Mesodermal cell (in vitro differentiated cells): ENCODE measurements around the gene ATP6V0D1.
"Not testable (repeated sequence)": the region's sequence is repeated elsewhere in the genome, so short reads cannot be mapped to it uniquely, and the experiment has no call there.

Experiments used
- H3K27ac ChIP-seq: 2 replicates; pipeline ENCODE4 v1.7.0; 2013; ENCODE audit warnings: mild to moderate bottlenecking, low read depth, low read length, moderate library complexity; ENCODE audit not compliant: severe bottlenecking
- H3K36me3 ChIP-seq: 2 replicates; pipeline ENCODE4 v1.7.1; 2013; ENCODE audit warnings: mild to moderate bottlenecking, low read length, moderate library complexity; ENCODE audit not compliant: control insufficient read depth, insufficient read depth
- H3K4me1 ChIP-seq: one replicate; pipeline ENCODE4 v1.7.1; 2013; ENCODE audit warnings: mild to moderate bottlenecking, low read length; ENCODE audit not compliant: insufficient read depth, control insufficient read depth, poor library complexity, severe bottlenecking
- H3K4me3 ChIP-seq: 2 replicates; pipeline ENCODE4 v1.7.0; 2013; ENCODE audit warnings: low read length, control low read depth, mild to moderate bottlenecking; ENCODE audit not compliant: insufficient read depth, poor library complexity, severe bottlenecking; ENCODE audit errors: extremely low read depth
- H3K9me3 ChIP-seq: 2 replicates; pipeline ENCODE4 v1.7.1; 2013; ENCODE audit warnings: mild to moderate bottlenecking, low read length, moderate library complexity; ENCODE audit not compliant: control insufficient read depth
- WGBS, 2 experiments: methylation state at CpG; one replicate each; pipeline ENCODE4 v1.1.5; 2013; ENCODE audit warnings: missing lambda C conversion rate in 2 of 2; ENCODE audit not compliant: insufficient coverage in 2 of 2; 5-methylcytosine and 5-hydroxymethylcytosine counted together

The ATP6V0D1 gene

DNA sequence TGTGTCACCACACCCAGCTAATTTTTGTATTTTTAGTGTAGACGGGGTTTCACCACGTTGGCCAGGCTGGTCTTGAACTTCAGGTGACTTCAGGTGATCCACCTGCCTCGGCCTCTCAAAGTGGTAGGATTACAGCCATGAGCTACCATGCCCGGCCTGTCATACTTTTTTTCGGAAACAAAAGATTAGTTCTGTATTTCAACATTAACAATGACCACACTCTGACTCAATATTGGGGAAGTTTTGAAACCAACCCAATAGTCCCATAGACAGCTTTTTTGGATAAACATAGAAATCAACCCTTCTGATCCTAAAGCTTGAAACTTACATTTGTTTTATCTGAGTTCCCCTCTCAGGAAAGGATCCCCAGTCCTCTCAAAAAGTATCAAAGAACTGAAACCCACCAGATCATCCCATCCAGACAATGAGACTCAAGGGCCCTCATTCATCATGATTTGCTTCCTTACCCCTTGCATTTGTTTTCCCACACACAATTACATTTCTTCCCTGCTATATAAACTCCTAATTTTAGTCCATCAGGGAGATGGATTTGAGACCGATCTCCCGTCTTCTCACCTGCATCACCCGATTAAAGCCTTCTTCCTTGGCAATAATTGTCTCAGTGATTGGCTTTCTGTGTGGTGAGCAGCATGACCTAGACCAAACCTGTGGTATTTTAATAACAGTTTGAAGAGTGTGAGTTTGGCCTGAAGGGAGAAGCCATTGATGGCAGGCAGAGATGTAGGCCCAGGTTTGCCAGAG lies 9.6 kb upstream of the ATP6V0D1 start:
- no peaks in the 10 kb centered on the region for H3K36me3 ChIP-seq
- peaks cover 6% of the 10 kb centered on the region for H3K9me3 ChIP-seq
- WGBS, 2 experiments: 91 to 99% methylated on average over 5 to 8 of the region's 8 CpGs
- H3K27ac ChIP-seq: no peak overlapping the region
- peaks cover 11% of the 10 kb centered on the region for H3K4me1 ChIP-seq
- no peak overlapping the region for H3K4me3 ChIP-seq

GRCh38 chr16:67489401-67490083 lies 8.6 kb upstream of the ATP6V0D1 start:
- whole genome bisulfite sequencing, 2 experiments: 78 to 96% methylated on average over 3 to 4 of the region's 4 CpGs
- H3K4me3 ChIP-seq: no peak overlapping the region
- H3K36me3 ChIP-seq: no peaks in the 10 kb centered on the region
- H3K4me1 ChIP-seq: peaks cover 11% of the 10 kb centered on the region
- peaks cover 6% of the 10 kb centered on the region for H3K9me3 ChIP-seq
- peak overlapping the region; percentile 63 for H3K27ac ChIP-seq

GRCh38 chr16:67487561-67487960 lies 6.6 kb upstream of the ATP6V0D1 start:
- H3K36me3 ChIP-seq, H3K27ac ChIP-seq, H3K4me3 ChIP-seq, H3K9me3 ChIP-seq: not testable (repeated sequence)
- peaks cover 17% of the 10 kb centered on the region for H3K4me1 ChIP-seq
- 100% methylated on average over 2 of the region's 4 CpGs for WGBS, 2 experiments

- H3K4me3 ChIP-seq: no peak overlapping the region
- H3K4me1 ChIP-seq: peaks cover 22% of the 10 kb centered on the region
- 76 to 88% methylated on average over 2 of the region's 3 CpGs for WGBS, 2 experiments
- peaks cover 6% of the 10 kb centered on the region for H3K9me3 ChIP-seq
- H3K27ac ChIP-seq: no peak overlapping the region
- H3K36me3 ChIP-seq: no peaks in the 10 kb centered on the region
Observed at GRCh38 chr16:67486805-67487204, 5.8 kb upstream of the ATP6V0D1 start.

- Histone ChIP-seq H3K36me3 (no peaks in the 10 kb centered on the region), H3K4me3 (no peak overlapping the region), H3K9me3 (no peaks in the 10 kb centered on the region), H3K27ac (no peak overlapping the region), H3K4me1 (peaks cover 27% of the 10 kb centered on the region)
- WGBS, 2 experiments: 88 to 97% methylated on average over 7 to 10 of the region's 12 CpGs
Observed at GRCh38 chr16:67483731-67484525, 3.0 kb upstream of the ATP6V0D1 start.

GRCh38 chr16:67483150-67483549 lies 2.2 kb upstream of the ATP6V0D1 start, which contains the start of gene AGRP:
AGRP (minus strand) TSS chr16:67483547; CDS start chr16:67483398, 149 bp downstream.
- WGBS, 2 experiments: 93 to 94% methylated on average over 6 of the region's 6 CpGs
- H3K4me1 ChIP-seq: peaks cover 24% of the 10 kb centered on the region
- no peak within 1 kb of the TSS for H3K4me3 ChIP-seq
- H3K36me3 ChIP-seq: no peaks in the 10 kb centered on the region
- H3K9me3 ChIP-seq: no peaks in the 10 kb centered on the region
- H3K27ac ChIP-seq: no peak within 1 kb of the TSS

DNA sequence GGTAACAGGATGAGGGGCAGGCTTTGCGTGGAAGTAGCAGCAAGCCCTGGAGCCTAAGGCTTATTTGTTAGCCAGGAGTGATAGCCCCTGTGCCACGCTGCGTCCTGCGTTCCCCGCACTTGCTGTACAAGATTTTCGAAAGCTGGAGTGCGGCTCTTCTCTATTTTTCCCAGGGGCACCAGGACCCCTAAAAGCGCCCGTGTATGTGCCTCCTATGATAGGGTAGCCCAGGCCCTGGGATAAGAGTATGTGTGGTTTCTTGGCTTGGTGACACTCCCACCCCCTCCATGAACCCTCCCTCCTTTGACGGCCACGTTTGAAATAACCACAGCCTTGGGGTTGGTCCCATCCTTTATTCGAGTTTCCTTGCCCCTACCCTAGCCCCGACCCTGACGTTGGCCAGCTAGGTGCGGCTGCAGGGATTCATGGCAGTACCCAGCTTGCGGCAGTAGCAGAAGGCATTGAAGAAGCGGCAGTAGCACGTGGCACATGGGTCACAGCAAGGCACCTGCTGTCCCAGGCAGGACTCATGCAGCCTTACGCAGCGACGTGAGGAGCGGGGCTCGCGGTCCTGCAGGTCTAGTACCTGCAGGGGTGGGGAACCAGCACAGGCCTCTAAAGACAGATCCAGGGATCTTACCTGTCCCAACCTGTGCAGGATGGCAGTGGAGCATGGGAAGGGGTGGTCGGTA lies 1.4 kb upstream of the ATP6V0D1 start:
- Histone ChIP-seq H3K9me3 (no peaks in the 10 kb centered on the region), H3K27ac (peak overlapping the region; percentile 66), H3K36me3 (no peaks in the 10 kb centered on the region), H3K4me1 (peaks cover 24% of the 10 kb centered on the region), H3K4me3 (no peak overlapping the region)
- WGBS, 2 experiments: 93 to 94% methylated on average over 19 to 23 of the region's 25 CpGs

DNA sequence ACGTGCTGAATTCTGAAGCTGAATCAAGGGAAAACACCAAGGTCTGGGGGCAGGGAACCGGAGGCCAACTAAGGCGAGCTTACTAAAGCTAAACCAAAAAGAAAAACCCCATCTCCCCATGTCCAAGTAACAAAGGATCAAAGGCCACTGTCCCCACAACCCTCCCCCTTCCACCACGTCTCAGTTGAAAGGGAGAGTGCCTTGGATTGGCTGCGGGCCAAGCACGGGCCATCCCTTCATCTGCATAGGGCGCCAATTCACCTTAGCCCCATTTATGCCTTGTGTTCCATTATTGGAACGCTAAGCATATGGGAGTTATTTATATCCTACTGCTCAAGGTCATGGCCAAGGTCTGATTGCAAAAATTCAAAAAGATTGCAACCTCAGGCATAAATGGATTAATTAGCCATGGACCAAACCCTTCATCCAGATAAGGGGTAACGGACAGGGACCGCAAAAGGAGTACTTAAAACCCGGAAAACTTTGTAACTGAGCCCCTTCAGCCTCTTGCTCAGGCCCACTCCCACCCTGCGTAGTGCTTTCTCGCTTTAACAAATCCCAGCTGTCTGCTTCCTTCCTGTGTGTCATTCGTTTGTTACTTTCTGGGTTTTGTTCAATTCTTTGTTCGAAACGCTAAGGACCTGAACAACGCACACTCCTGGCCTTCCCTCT lies 740 bp upstream of the ATP6V0D1 start:
- WGBS, 2 experiments: 80 to 90% methylated on average over 10 to 12 of the region's 17 CpGs
- Histone ChIP-seq H3K27ac (peak overlapping the region; percentile 66), H3K4me3 (peak overlapping the region; percentile 82)

DNA sequence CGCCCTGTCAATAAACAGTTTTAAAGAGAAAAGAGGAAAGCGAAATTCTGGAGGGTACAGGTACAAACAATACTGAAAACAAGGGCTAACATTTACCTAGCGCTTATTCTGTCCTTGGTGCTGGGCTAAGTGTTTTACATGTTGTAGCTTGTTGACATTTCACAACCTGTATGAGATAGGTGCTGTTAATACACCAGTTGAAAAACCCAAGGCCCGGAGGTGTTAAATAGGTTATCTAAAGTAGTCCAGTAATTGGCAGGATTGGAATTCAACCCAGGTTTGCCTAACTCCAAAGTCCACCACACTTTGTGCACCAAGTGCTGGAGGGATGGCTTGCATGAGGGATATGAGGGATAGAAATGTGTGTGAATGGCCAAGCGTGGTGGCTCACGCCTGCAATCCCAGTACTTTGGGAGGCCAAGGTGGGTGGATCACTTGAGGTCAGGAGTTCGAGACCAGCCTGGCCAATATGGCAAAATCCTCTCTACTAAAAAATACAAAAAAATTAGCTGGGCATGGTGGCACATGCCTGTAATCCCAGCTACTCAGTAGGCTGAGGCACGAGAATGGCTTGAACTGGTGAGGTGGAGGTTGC lies 2.9 kb downstream of the ATP6V0D1 start:
- Histone ChIP-seq H3K4me3 (no peak overlapping the region), H3K27ac (no peak overlapping the region), H3K9me3 (no peaks in the 10 kb centered on the region), H3K4me1 (peaks cover 14% of the 10 kb centered on the region), H3K36me3 (peaks cover 10% of the 10 kb centered on the region)
- WGBS, 2 experiments: 97 to 100% methylated on average over 5 of the region's 8 CpGs

More for the DNA sequence above, 740 bp upstream of the ATP6V0D1 start:
- Histone ChIP-seq H3K4me1 (peaks cover 23% of the 10 kb centered on the region), H3K36me3 (no peaks in the 10 kb centered on the region), H3K9me3 (no peaks in the 10 kb centered on the region)
